ENCODE results near the gene NOXO1.
"Not testable (repeated sequence)": the region's sequence is repeated elsewhere in the genome, so short reads cannot be mapped to it uniquely, and the experiment has no call there.

NOXO1 gene

DNA sequence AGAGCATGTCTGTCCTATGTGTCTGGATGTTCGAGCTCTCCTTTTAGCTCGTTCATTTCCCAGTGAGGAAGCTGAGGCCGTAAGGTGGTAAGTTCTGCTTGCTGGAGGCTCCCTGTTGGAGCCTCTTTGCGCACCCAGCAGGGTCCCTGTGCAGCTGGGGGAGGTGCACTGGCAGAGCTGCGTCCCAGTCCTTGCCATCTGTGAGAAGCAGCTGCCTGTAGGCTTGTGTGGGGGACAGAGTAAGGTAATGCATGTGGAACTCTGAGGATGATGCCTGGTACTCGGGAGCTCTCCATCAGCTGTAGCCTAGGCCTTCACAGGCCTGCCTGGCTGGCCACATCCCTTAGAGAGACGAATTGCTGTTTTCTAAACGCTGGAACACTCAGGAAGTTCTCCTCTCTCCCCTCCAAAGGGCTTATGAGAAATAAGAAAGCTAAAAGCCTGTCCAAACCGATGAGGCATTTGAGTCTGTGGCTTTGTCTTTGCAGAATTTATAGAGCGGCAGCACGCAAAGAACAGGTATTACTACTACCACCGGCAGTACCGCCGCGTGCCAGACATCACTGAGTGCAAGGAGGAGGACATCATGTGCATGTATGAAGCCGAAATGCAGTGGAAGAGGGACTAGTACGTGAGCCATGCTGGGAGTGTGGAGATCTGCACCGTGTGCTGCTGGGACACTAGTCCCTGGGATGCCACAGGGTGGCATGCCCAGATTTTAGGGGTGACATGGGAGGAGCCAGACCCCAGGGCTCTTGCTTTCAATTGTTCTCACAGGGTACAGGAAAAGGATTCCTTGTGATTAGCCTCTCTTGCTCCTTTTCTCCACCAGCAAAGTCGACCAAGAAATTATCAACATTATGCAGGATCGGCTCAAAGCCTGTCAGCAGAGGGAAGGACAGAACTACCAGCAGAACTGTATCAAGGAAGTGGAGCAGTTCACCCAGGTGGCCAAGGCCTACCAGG lies 20.3 kb downstream of the NOXO1 start:
- DNase-seq = no peak

DNA sequence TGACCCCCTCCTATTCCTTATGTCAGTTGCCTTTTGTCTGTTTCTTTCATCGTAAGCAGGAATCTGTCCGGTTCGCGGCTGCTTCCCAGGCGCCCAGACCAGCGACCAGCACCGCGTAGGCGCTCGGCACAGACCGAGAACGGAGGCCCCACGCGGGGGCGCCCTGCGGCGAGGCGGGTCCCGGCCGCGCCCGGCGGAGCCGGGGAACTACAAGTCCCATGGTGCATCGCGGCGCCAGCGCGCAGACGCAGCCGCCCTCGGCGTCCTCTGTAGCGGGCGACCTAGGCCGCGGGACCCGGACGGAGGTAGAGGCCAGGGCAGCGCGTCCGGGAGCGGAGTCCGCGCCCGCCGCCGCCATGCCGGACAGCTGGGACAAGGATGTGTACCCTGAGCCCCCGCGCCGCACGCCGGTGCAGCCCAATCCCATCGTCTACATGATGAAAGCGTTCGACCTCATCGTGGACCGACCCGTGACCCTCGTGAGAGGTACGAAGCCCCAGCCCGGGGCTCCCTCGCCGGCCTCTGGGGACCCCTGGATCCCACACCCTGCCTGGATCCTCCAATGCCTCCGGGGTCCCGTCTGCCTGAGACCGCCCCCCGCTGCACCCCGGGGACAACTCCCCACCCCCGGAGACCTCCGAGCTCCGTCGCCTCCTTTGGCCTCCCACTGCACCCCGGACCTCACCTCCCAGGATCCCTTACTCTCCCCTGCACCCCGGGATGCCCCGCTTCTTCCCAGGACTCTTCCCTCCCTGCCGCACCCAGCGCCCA lies 21.8 kb downstream of the NOXO1 start, which contains the start of gene NDUFB10:
TSS of gene NDUFB10 (plus strand) at position 270 of the 771 bp plus-strand sequence. CDS start at position 357, 87 bp downstream.
- peak; percentile 92 to 96 for DNase-seq

DNA sequence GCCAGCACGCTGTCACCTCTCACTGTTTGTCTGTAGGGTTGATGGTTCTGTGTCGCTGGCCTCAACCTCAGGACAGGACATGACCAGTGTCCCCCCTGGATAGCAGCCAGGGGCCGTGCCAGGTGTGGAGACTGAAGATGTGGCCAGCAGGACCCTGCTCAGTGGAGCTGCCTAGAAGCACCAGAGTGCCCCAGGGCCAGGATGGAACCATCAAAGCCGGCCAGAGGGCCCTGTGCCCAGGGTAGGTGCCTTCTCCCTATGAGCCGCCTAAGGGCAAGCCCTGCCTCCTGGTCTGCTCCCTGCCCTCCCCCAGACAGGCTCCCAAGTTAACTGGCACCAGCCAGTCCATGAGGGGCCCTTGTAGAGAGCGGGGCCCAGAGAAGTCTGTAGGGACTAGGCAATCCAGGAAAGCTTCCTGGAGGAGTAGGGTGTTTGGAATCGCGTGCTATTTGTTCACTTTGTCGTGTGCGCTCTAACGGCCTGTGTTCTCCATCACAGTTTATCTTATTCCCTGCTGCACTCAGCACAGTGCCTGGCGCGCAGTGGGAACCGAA lies 22.5 kb downstream of the NOXO1 start:
- no peak for DNase-seq

DNA sequence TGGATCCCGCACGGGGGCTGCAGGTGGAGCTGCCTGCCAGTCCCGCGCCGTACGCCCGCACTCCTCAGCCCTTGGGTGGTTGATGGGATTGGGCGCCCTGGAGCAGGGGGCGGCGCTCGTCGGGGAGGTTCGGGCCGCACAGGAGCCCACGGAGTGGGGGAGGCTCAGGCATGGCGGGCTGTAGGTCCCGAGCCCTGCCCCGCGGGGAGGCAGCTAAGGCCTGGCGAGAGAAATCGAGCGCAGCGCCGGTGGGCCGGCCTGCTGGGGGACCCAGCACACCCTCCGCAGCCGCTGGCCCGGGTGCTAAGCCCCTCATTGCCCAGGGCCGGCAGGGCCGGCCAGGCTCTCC lies 23.2 kb downstream of the NOXO1 start:
- not testable (repeated sequence) for DNase-seq

DNA sequence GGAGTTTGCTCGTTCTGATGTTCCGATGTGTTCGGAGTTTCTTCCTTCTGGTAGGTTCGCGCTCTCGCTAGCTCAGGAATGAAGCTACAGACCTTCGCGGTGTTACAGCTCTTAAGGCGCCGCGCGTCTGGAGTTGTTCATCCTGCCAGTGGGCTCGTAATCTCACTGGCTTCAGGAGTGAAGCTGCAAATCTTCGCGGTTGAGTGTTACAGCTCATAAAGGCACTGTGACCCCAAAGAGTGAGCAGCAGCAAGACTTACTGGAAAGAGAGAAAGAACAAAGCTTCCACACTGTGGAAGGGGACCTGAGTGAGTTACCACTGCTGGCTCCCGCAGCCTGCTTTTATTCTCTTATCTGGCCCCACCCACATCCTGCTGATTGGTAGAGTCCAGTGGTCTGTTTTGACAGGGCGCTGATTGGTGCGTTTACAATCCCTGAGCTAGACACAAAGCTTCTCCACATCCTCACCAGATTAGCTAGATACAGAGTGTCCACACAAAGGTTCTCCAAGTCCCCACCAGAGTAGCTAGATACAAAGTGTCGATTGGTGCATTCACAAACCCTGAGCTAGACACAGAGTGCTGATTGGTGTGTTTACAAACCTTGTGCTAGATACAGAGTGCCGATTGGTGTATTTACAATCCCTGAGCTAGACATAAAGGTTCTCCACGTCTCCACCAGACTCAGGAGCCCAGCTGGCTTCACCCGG lies 23.7 kb downstream of the NOXO1 start:
- not testable (repeated sequence) for DNase-seq

DNA sequence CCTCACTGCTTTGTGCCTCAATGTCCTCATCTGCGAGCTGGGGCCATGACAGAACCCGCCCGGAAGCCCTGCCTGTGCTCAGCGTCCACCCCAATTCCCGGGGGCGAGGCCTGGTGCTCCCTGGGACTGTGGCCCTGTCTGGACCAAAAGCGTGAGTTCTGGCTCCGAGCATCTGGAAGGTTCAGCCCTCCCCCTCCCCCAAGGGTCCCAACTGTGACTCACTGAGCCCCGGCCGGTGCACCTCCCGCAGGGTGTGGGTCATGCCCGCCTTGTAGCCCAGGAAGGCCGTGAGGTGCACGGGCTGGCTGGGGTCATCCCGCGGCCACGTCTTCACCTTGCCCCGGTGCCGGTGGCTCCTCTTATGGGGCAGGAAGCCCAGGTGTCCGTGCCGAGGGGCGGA lies 27.5 kb downstream of the NOXO1 start:
- DNase-seq = no peak

DNA sequence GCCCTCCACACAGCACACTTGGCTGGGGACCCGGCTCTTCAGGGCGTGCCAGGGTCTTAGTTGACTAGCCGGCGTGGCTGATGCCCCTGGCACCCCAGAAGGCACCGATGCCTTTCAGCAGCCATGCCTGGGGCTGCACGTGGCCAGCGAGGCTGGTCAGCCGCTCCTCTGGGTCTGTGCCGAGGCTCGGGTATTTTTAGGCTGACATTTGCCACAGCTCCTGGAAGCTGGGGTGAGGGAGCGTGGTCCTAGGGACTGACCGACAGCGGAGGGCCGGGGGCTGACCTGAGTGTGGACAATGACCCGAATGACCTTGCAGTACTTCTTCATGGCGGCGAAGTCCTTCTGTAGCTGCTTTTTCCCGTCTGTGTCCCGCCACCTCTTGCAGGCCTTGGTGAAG lies 30.7 kb downstream of the NOXO1 start:
- DNase-seq = no peak

DNA sequence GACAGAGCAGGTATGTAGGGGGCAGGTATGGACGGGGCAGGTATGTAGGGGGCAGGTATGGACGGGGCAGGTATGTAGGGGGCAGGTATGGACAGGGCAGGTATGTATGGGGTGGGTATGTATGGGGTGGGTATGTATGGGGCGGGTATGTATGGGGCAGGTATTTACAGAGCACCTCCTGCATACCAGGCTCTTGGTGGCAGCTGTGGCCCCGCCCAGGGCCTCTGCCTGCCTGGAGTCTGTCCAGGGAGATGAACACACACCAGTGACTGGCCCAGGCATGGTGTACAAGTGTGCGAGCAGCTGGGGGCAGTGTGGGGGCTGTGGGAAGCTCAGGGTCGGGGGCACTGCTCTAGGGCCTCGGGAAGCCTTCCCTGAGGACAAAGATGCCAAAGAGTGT lies 31.2 kb downstream of the NOXO1 start:
- DNase-seq = no peak

DNA sequence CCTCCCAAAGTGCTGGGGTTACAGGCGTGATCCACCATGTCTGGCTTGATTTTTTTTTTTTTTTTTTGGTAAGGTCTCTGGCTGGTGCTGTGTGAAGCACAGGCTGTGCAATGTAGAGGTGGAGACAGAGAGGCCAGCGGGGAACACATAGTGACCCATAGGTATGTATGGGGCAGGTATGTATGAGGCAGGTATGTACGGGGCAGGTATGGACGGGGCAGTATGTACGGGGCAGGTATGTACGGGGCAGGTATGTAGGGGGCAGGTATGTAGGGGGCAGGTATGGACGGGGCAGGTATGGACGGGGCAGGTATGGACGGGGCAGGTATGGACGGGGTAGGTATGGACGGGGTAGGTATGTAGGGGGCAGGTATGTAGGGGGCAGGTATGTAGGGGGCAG lies 31.8 kb downstream of the NOXO1 start:
- no peak for DNase-seq

DNA sequence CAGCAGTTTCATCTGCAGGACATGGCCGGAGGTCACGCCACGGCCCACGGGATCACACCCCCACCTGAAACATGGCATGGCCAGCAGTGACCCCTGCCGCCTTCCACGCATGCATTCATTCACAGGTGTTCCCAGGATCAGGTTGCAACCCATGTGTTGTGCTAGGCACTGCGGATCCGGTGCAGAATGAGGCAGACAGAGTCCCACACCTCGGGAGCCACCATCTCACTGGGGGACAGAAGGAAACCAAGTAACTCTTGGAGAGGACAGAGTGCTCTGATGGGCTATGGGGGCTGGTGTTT lies 33.9 kb downstream of the NOXO1 start:
- no peak for DNase-seq

DNA sequence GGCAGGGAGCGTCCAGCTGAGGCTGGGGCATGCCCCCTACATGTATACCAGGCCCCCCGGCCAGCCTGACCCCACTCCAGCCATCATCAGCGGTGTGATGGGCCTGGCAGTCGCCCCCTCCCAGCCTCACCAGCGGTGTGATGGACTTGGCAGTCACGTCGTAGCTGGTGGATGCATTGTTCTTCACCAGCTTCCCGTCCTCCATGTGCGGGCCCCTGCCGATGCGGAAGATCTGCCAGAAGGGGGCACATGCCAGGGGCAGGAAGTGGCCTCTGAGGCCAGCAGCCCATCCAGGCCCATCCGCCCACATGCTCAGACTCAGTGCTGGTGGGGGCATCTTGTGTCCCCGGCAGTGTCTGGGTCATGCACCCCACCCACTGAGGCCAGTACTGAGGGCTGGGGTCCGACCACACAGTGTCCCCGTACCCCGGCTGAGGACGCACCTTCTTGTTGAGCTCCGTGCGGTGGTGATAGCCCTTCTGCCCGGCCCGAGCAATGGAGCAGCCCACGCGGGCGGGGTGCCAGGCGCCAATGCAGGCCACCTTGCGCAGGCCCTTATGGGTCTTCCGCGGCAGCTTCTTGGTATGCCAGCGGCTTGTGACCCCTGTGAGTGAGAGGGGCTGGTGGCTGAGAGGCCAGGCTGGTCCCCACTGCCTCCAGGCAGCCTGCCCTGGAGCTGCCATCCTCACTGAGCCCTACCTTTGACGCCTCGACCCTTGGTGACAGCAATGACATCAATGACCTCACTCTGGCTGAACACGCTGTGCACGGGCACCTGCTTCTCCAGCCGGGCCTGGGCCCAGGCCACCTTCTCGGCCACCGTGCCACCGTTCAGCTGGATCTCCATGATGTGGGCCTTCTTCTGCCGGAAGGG lies 34.5 kb downstream of the NOXO1 start:
- DNase-seq = no peak

DNA sequence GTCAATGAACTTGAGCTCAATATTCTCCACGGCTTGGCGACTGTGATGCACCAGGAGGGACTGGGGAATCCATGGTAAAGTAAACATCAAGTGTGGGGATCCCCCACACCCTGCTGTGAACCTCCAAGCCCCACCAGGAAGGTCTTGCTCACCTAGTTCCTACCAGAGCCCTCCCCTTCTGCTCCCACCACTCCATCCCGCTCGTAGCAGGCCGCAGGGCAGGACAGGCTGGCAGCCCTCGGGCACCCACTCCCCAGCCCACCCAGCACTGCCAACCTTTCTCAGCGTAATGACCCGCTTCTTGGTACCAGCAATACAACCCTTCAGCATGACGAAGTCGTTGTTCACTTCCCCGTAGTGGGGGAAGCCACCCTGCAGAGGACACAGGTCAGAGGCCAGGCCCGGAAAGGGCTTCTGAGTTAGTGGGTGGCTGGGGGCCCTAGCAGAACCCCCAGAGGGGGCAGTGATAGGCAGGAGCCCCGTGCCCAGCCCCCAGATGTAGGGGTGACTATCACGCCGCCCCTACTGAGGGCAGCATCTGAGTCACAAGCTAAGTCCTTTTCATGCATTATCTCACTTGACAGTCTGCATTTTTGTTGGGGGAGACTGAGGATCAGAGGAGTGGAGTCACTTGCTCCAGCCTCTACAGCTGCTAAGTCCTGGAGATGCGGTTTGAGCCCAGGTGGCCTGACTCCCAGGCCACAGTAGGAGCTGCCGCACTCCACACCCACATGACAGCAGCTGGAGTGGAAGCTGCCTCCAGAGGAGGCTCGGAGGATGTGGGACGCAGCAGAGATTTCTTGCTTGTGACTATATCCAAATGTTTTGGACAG lies 35.5 kb downstream of the NOXO1 start:
- DNase-seq = no peak

DNA sequence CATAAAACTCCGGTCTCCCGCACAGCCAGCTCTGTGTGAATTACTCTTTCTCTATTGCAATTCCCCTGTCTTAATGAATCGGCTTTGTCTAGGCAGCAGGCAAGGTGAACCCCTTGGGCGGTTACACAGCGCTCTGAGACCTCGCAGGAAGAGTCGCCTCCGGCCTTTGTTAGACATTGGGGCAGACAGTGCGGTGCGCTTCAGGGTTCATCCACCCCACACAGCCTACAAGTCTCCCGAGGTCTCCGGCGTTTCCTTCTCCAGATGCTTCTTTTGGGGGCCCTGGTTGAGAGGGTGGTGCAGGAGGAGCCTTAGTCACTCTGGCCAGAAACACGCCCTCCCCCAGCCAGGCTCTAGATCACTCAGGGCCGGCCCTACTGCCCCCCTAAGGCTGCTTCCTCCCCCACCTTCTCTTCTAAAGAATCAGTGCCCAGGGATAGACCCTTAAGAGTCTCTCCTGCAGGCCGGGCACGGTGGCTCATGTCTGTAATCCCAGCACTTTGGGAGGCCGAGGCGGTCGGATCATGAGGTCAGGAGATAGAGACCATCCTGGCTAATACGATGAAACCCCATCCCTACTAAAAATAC lies 36.6 kb downstream of the NOXO1 start:
- no peak for DNase-seq

DNA sequence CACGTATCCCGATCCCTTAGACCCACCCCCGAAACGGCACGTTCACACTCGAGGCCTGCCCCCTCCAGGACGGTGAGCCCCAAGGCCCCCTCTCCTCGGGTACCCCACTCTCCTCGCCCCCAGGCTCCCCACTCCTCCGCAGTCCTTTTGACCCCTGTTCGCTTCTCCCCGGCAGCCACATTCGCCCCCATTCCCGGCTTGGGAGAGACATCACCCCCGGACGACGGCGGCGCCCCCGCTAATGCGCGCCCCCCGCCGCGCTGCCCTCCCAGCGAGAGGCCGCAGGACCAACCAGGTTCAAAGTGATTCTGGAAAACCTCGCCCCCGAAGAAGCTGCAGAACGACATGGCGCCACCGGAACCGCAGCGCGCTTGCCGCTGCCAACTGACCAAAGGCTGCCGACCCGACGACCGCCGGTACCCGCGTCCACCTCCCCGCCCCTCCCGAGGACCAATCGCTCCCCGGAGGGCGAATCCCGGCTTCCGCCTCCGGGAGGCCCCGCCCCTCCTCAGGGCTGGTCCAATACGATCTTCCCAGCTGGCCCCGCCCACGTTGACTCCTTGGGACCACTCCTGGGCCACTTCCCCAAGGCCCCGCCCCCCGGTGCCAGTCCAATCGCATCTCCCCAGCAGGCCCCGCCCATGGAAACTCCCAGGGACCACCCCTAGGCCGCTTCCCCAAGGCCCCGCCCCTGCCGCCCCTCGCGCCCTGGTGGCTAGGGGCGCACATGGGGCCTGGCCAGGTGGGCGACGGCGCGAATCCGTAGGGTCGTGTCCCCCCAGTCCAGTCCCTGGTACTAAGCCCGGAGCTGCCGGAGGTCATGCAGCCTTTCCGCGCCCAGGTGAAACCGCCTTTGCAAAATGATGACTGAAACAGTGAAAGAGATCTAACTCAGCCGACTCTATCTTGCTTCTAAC lies 38.2 kb downstream of the NOXO1 start, which contains the start of gene MSRB1:
TSS of gene MSRB1 (minus strand) at position 390 of the 917 bp plus-strand sequence. CDS start at position 347, 43 bp downstream.
- DNase-seq = peak; percentile 99 to 100

DNA sequence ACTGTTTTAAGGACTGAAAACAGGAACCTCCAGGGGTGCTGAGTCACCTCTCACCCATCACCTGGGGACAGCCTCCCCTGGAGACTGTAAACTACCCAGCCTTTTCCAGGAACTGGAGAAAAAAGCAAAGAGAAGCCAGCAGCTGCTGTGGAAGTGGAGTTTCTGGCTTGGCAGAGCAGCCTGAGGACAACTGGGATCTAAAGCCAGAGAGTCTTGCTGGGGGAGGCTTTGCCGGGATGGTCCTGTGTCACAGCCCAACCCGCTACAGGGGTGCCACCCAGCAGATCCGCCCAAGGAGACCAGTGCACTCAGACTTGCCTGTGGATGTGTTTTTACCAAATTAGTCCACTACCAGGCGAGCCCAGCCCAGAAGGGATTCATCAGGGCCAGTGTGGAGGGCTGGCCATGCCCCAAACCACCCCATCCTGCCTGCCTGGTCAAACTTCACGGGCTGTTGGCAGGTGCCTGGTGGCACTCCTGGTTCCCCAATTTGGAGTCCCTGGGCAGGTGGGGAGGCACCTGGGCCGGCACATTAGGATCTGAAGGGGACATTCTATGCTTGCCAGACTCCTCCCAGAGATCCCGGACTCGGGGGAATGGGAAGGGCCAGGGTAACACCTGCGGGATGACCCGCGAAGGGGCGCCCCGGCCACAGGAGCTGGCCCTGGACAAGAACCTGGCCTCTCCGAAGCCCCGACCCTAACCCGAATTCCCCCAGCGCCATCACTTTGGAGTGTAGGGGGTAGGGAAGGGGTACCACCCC lies 39.0 kb downstream of the NOXO1 start:
- peak; percentile 67 to 79 for DNase-seq

DNA sequence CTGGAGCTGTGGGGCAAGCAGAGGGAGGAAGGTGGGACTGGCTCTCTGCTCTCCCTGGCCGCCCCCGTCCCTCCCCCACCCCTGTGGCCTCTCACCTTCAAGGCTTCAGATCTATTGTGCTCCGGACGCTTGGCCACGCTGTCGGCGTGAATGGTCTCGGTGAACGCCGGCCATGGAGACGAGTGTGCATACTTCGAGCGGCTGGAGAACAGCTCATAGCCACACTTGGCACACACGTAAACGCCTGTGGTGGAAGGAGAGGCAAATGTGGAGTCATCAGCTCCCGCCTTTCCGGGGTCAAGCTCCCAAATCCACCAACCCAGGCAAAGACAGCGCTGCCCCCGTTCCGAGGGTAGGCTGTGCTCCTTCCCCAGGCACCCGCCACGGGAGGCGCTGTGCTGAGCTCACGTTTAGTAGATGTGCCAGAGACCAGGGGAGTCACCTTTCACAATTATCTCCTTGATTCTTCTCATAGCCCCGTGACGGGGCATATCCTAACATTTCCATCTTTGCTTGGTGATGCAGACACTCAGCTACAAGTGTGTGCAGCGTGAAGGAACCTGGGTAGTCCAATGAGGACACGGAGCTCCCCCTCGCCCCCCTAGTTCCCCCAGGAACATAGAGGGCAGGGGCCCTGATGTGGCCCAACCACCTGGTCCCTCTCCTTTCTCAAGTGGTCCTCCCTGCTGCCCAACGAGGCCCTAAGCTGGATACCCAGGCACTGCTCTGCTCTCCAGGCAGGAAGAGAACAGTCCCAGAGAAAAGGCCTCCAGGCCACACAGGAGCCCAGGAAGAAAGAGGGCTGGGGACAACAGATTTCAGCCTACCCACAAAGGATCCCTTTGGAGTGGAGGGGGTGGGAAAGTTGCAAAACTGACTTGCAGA lies 39.9 kb downstream of the NOXO1 start:
- no peak for DNase-seq
